Lung (tissue), 12 donors: ENCODE results near the gene GCNT2. TPM values are rescaled to one million over a fixed set of nuclear protein-coding genes. Genes with fewer than 3 reads are reported as not detected.
"Not testable (repeated sequence)": the region's sequence is repeated elsewhere in the genome, so short reads cannot be mapped to it uniquely, and the experiment has no call there.

Experiments used
- ATAC-seq: fragments of 200-7000 bp; cut with Tn5 transposase; one replicate; pipeline ENCODE4 v1.9.1; 2020; ENCODE audit warnings: moderate number of reproducible peaks; ENCODE audit not compliant: insufficient read depth, low FRiP score
- DNase-seq, 3 donors: peaks; one replicate each; pipeline ENCODE4 v3.0.0-alpha.2; 2013 to 2017
- H3K27ac ChIP-seq, 2 donors: one replicate each; pipeline ENCODE4 v1.5.1; 2013; ENCODE audit warnings: mild to moderate bottlenecking in 2 of 2, moderate library complexity in 2 of 2, control low read depth in 1 of 2, inconsistent platforms in 1 of 2, low read depth in 1 of 2, low read length in 1 of 2
- H3K27me3 ChIP-seq, 3 donors: one replicate each; pipeline ENCODE4 v1.5.1; 2013; ENCODE audit warnings: low read length in 2 of 3; ENCODE audit not compliant: control insufficient read depth in 3 of 3, insufficient read depth in 3 of 3
- H3K36me3 ChIP-seq, 4 donors: one replicate each; pipeline ENCODE4 v1.5.1; 2013; ENCODE audit warnings: low read length in 4 of 4, mild to moderate bottlenecking in 1 of 4, moderate library complexity in 1 of 4; ENCODE audit not compliant: control insufficient read depth in 4 of 4, insufficient read depth in 4 of 4
- H3K4me1 ChIP-seq, 5 donors: one replicate each; pipeline ENCODE4 v1.5.1; 2013; ENCODE audit warnings: low read length in 5 of 5, mild to moderate bottlenecking in 2 of 5, moderate library complexity in 1 of 5; ENCODE audit not compliant: control insufficient read depth in 5 of 5, insufficient read depth in 5 of 5
- H3K4me3 ChIP-seq: one replicate; pipeline ENCODE4 v1.5.1; 2013; ENCODE audit warnings: mild to moderate bottlenecking, control low read depth, moderate library complexity
- H3K9ac ChIP-seq, 2 donors: one replicate each; pipeline ENCODE4 v1.5.1; 2013; ENCODE audit warnings: low read length in 2 of 2, control low read depth in 1 of 2; ENCODE audit not compliant: insufficient read depth in 1 of 2
- H3K9me3 ChIP-seq, 4 donors: one replicate each; pipeline ENCODE4 v1.5.1; 2013; ENCODE audit warnings: low read length in 3 of 4, mild to moderate bottlenecking in 1 of 4, moderate library complexity in 1 of 4; ENCODE audit not compliant: control insufficient read depth in 4 of 4, insufficient read depth in 3 of 4
- CTCF ChIP-seq: IDR thresholded peaks from 2 replicates; pipeline ENCODE4 v1.5.1; 2012; ENCODE audit warnings: mild to moderate bottlenecking; ENCODE audit errors: control extremely low read depth, extremely low read depth
- WGBS, 2 donors: extraction: QIAGEN DNeasy Blood & Tissue Kit; methylation state at CpG; one replicate each; pipeline ENCODE4 v1.1.7; 2013; 5-methylcytosine and 5-hydroxymethylcytosine counted together
- polyA plus RNA-seq, 2 donors: library from polyadenylated mRNA; stranded (reverse); fragments of 200-250 nt; gene quantifications; one replicate each; pipeline ENCODE4 v1.2.1, GENCODE V29; 2013
- total RNA-seq, 2 donors: library from RNA; depleted of rRNA in 1 of 2; stranded (reverse); fragments of >200 nt in 1 of 2; gene quantifications; one replicate each; pipeline ENCODE4 v1.2.1, GENCODE V29; 2014 to 2021
- donor health status: control.
- donor health status: control.
- donor health status: Bipolar disorder and iron deficiency.
- donor health status: healthy.
- donor health status: DM: yes; HTN: yes; CAD: no.

The GCNT2 gene
- total and polyA plus RNA-seq, 4 donors: 7.8 to 57.4 (median 15.7) TPM

- no peak for DNase-seq
- Histone ChIP-seq H3K9ac (no peak overlapping the region), H3K27me3 (no peaks in the 10 kb centered on the region), H3K9me3 (no peaks in the 10 kb centered on the region), H3K4me3 (no peak overlapping the region), H3K36me3 (no peaks in the 10 kb centered on the region), H3K4me1 (peaks cover 0 to 3% (median 0%) of the 10 kb centered on the region in 5 donors), H3K27ac (no peak overlapping the region)
- no peak for TF ChIP-seq CTCF
- ATAC-seq: no peak
- WGBS, 2 donors: 84% methylated on average over 15 of the region's 15 CpGs
Measured at GRCh38 chr6:10514049-10514780, 6.9 kb upstream of the GCNT2 start.

GRCh38 chr6:10516953-10517352 lies 4.2 kb upstream of the GCNT2 start:
- ATAC-seq (no peak), DNase-seq (no peak)
- no peak for TF ChIP-seq CTCF
- peaks cover 0 to 2% (median 0%) of the 10 kb centered on the region in 5 donors for H3K4me1 ChIP-seq
- H3K27me3 ChIP-seq: no peaks in the 10 kb centered on the region
- WGBS, 2 donors: 89 to 95% methylated on average over 4 of the region's 4 CpGs
- H3K4me3 ChIP-seq: no peak overlapping the region
- H3K9me3 ChIP-seq: no peaks in the 10 kb centered on the region
- no peak overlapping the region for H3K27ac ChIP-seq
- H3K9ac ChIP-seq: no peak overlapping the region
- H3K36me3 ChIP-seq: no peaks in the 10 kb centered on the region

- 35 to 58% methylated on average over 7 of the region's 7 CpGs for WGBS, 2 donors
- DNase-seq: peak in 2 of 3 donors; percentile 22 to 44
- Histone ChIP-seq H3K27me3 (no peaks in the 10 kb centered on the region), H3K4me3 (no peak overlapping the region), H3K9ac (no peak overlapping the region), H3K27ac (no peak overlapping the region), H3K9me3 (no peaks in the 10 kb centered on the region), H3K36me3 (no peaks in the 10 kb centered on the region), H3K4me1 (no peaks in the 10 kb centered on the region)
- ATAC-seq: no peak
- no peak for TF ChIP-seq CTCF
Measured at GRCh38 chr6:10518557-10519407, 2.4 kb upstream of the GCNT2 start.

GRCh38 chr6:10519408-10519697 lies 1.8 kb upstream of the GCNT2 start:
- not testable (repeated sequence) for H3K27me3 ChIP-seq, H3K9me3 ChIP-seq, DNase-seq, H3K4me1 ChIP-seq, H3K4me3 ChIP-seq, ATAC-seq, H3K27ac ChIP-seq, H3K9ac ChIP-seq, H3K36me3 ChIP-seq
- WGBS, 2 donors: 40 to 64% methylated on average over 8 of the region's 8 CpGs
